K562 (cell line): ENCODE results near the gene LRP6. TPM values are rescaled to one million over a fixed set of nuclear protein-coding genes. Genes with fewer than 3 reads are reported as not detected.

Source experiments
- ATAC-seq: fragments of 200-7000 bp; cut with Tn5 transposase; 3 replicates; pipeline ENCODE4 v1.9.1; 2020; ENCODE audit warnings: moderate library complexity
- BruUV-seq: library from RNA; stranded (reverse); fragments of 400-500 nt; replicated peaks from 2 replicates; lab custom pipeline; 2021; lab: Mats Ljungman, UMichigan
- CTCF ChIA-PET: fragments of 300-600 bp; formaldehyde crosslinking; extraction: SDS; loops from one replicate; lab custom pipeline; 2021; ENCODE audit warnings: low intra/inter-chr PET ratio; lab: Yijun Ruan, JAX
- POLR2A ChIA-PET: fragments of 300-600, 350-650 bp; sonication (Branson Sonifier 250); formaldehyde crosslinking; extraction: SDS; loops from one replicate; lab custom pipeline; 2021; ENCODE audit warnings: antibody characterized with exemption, inconsistent platforms; lab: Yijun Ruan, JAX
- DNase-seq, 4 experiments: peaks; one replicate each; pipeline versions ENCODE4 v3.0.0 to v3.0.0-alpha.2; 2011 to 2018; ENCODE audit warnings: low spot score in 3 of 4, mixed read lengths in 3 of 4; ENCODE audit errors: extremely low read depth in 1 of 4
- FAIRE-seq: peaks from 2 replicates; lab custom pipeline; 2011; peaks lifted over from hg19 to GRCh38; lab: Jason Lieb, UNC
- H2AFZ ChIP-seq: 2 replicates; pipeline ENCODE4 v1.6.0; 2011; ENCODE audit warnings: low read depth, low read length, control low read depth, inconsistent platforms
- H3K27ac ChIP-seq: fragments of 200-600 bp; 3 replicates; pipeline ENCODE4 v1.8.0; 2011; ENCODE audit warnings: low read depth, mild to moderate bottlenecking, control low read depth, inconsistent platforms, low read length, moderate library complexity, mixed read lengths; ENCODE audit errors: extremely low read depth
- H3K27me3 ChIP-seq, 2 experiments: fragments of 300-600 bp in 1 of 2; 2 replicates in 1 of 2; 3 replicates in 1 of 2; pipeline versions ENCODE4 v1.6.0 to v1.8.0; 2011; ENCODE audit warnings: inconsistent platforms in 2 of 2, low read length in 2 of 2, mild to moderate bottlenecking in 1 of 2, mixed read lengths in 1 of 2, moderate library complexity in 1 of 2; ENCODE audit not compliant: control insufficient read depth in 2 of 2, insufficient read depth in 2 of 2
- H3K36me3 ChIP-seq: fragments of 300-600 bp; 3 replicates; pipeline ENCODE4 v1.8.0; 2011; ENCODE audit warnings: mild to moderate bottlenecking, low read length, inconsistent platforms; ENCODE audit not compliant: control insufficient read depth, insufficient read depth
- H3K4me1 ChIP-seq, 2 experiments: fragments of 200-600 bp in 1 of 2; replicated peaks in 1 of 2; 2 replicates in 1 of 2; 3 replicates in 1 of 2; pipeline versions ENCODE4 v1.5.1 to v1.8.0; 2011; ENCODE audit warnings: inconsistent platforms in 2 of 2, low read length in 2 of 2, mild to moderate bottlenecking in 1 of 2, mixed read lengths in 1 of 2, moderate library complexity in 1 of 2; ENCODE audit not compliant: control insufficient read depth in 2 of 2, insufficient read depth in 2 of 2
- H3K4me2 ChIP-seq: 2 replicates; pipeline ENCODE4 v1.6.1; 2011; ENCODE audit warnings: low read length, control low read depth, inconsistent platforms, mixed read lengths; ENCODE audit not compliant: insufficient read depth
- H3K4me3 ChIP-seq: fragments of 200-600 bp; sonication (generic), shearing (Covaris generic); 2 replicates; pipeline ENCODE4 v1.5.1; 2016; ENCODE audit warnings: control low read depth, inconsistent platforms
- H3K79me2 ChIP-seq: fragments of 200-600 bp; 3 replicates; pipeline ENCODE4 v1.8.0; 2011; ENCODE audit warnings: low read length, inconsistent platforms; ENCODE audit not compliant: control insufficient read depth, insufficient read depth
- H3K9ac ChIP-seq, 2 experiments: 2 replicates each; pipeline versions ENCODE4 v1.6.0 to v1.6.1; 2011; ENCODE audit warnings: low read depth in 2 of 2, low read length in 2 of 2, control low read depth in 1 of 2, inconsistent platforms in 1 of 2, mild to moderate bottlenecking in 1 of 2, mixed read lengths in 1 of 2; ENCODE audit not compliant: insufficient read depth in 1 of 2
- H3K9me1 ChIP-seq: one replicate; pipeline ENCODE4 v1.6.0; 2011; ENCODE audit warnings: inconsistent platforms, mild to moderate bottlenecking, low read length, moderate library complexity; ENCODE audit not compliant: control insufficient read depth, insufficient read depth
- H3K9me3 ChIP-seq: replicated peaks from 2 replicates; pipeline ENCODE4 v1.5.1; 2011; ENCODE audit warnings: low read depth, low read length, inconsistent platforms; ENCODE audit not compliant: control insufficient read depth, insufficient read depth
- H4K20me1 ChIP-seq: replicated peaks from 2 replicates; pipeline ENCODE4 v1.6.1; 2011; ENCODE audit warnings: low read length, inconsistent platforms, mixed read lengths; ENCODE audit not compliant: control insufficient read depth, insufficient read depth
- HNRNPLL ChIP-seq: fragments of 200-400 bp; formaldehyde crosslinking; IDR thresholded peaks from 2 replicates; pipeline ENCODE4 v1.6.1; 2017; ENCODE audit warnings: low read length, low read depth, mild to moderate bottlenecking; ENCODE audit not compliant: poor library complexity, severe bottlenecking
- IFI16 ChIP-seq: fragments of 250-450 bp; sonication (Bioruptor Pico); IDR thresholded peaks from 2 replicates; pipeline ENCODE4 v2.1.2; 2022; ENCODE audit warnings: mild to moderate bottlenecking, inconsistent platforms
- KLF16 ChIP-seq: IDR thresholded peaks from 2 replicates; pipeline ENCODE4 v1.6.1; 2016; ENCODE audit warnings: antibody characterized with exemption
- SAFB ChIP-seq: fragments of 200-400 bp; formaldehyde crosslinking; IDR thresholded peaks from 2 replicates; pipeline ENCODE4 v1.6.1; 2017; ENCODE audit warnings: low read depth, low read length, borderline replicate concordance
- SRSF1 ChIP-seq: fragments of 200-400 bp; formaldehyde crosslinking; IDR thresholded peaks from 2 replicates; pipeline ENCODE4 v1.6.1; 2017; ENCODE audit warnings: mild to moderate bottlenecking, low read depth, low read length, moderate library complexity
- SRSF3 ChIP-seq: fragments of 200-400 bp; formaldehyde crosslinking; IDR thresholded peaks from 2 replicates; pipeline ENCODE4 v1.6.1; 2016; ENCODE audit warnings: mild to moderate bottlenecking, low read length, moderate library complexity; ENCODE audit not compliant: insufficient read depth
- TFAP4 ChIP-seq: sonication (generic); formaldehyde crosslinking; IDR thresholded peaks from 2 replicates; pipeline ENCODE4 v1.8.0; 2022; ENCODE audit warnings: missing genetic modification reagents, mild to moderate bottlenecking, moderate library complexity, borderline replicate concordance
- YY1 ChIP-seq, 3 experiments: IDR thresholded peaks; 2 replicates each; pipeline ENCODE4 v1.6.1; 2011; ENCODE audit warnings: low read length in 2 of 3, mild to moderate bottlenecking in 2 of 3, moderate library complexity in 2 of 3, borderline replicate concordance in 1 of 3, control low read depth in 1 of 3, low read depth in 1 of 3; ENCODE audit not compliant: insufficient read depth in 3 of 3, insufficient replicate concordance in 2 of 3, control insufficient read depth in 1 of 3, insufficient read length in 1 of 3; ENCODE audit errors: extremely low read depth in 1 of 3
- ZNF133 ChIP-seq: fragments of 250-450 bp; sonication (Bioruptor Pico); IDR thresholded peaks from 2 replicates; pipeline ENCODE4 v1.4.0; 2020; ENCODE audit warnings: mild to moderate bottlenecking
- ZNF551 ChIP-seq: fragments of 250-450 bp; sonication (Bioruptor Pico); IDR thresholded peaks from 2 replicates; pipeline ENCODE4 v1.5.0; 2021; ENCODE audit warnings: mild to moderate bottlenecking, moderate library complexity
- WGBS: fragments of 100-300 bp; shearing (Covaris generic); methylation state at CpG from one replicate; pipeline ENCODE4 v1.1.6; 2016; ENCODE audit warnings: low coverage, mixed read lengths; ENCODE audit not compliant: insufficient coverage; ENCODE audit errors: missing lambda C conversion rate; 5-methylcytosine and 5-hydroxymethylcytosine counted together
- in situ Hi-C: fragments of 300-500 bp; cut with MboI; formaldehyde crosslinking; loops from 4 replicates; pipeline ENCODE4 v1.15.0; 2018; ENCODE audit warnings: inconsistent platforms, mixed read lengths
- intact Hi-C: fragments of 100-400 bp; cut with micrococcal nuclease; formaldehyde crosslinking; loops from 2 replicates; pipeline ENCODE4 v1.14.2; 2022
- polyA plus RNA-seq, 8 experiments: library from polyadenylated mRNA; depleted of rRNA in 4 of 8; stranded (reverse) in 5 of 8; unstranded in 3 of 8; fragments of >200 nt; fragmentation: Nextera tagmentation in 2 of 8; fragmentation: Illumina TruSeq in 1 of 8; extraction: Ambion mirVana in 2 of 8; extraction: Trizol in 1 of 8; gene quantifications; 2 replicates each; pipeline versions ENCODE4 v1.2.1 to v1.2.3, GENCODE V29; 2011 to 2014; ENCODE audit warnings: inconsistent platforms in 1 of 8, missing spikeins in 1 of 8
- total RNA-seq, 7 experiments: library from RNA; depleted of rRNA in 6 of 7; stranded (reverse); fragments of >200 nt in 6 of 7; fragmentation: Illumina TruSeq in 2 of 7; extraction: Trizol in 2 of 7; gene quantifications; 2 replicates each; pipeline versions ENCODE4 v1.2.1 to v1.2.3, GENCODE V29; 2011 to 2021; ENCODE audit warnings: low replicate concordance in 1 of 7

LRP6 gene
- total and polyA plus RNA-seq, 9 of the 15 experiments (the other 6 are each of a cell fraction or from before 2014, with no cell fraction given), result 3.0 to 17.0 (median 10.8) TPM

GRCh38 chr12:12265035-12265434 lies 1.8 kb downstream of the LRP6 start:
- no peaks in the 10 kb centered on the region for H3K36me3 ChIP-seq
- H3K4me3 ChIP-seq, result peak overlapping the region; percentile 81
- no peaks in the 10 kb centered on the region for H3K27me3 ChIP-seq
- H4K20me1 ChIP-seq, result no peaks in the 10 kb centered on the region; the same call in 1 of the 2 replicates
- TF ChIP-seq SAFB (no peak), YY1 (IDR thresholded peaks at IDR 0.05; ENCODE audit: borderline replicate concordance in 1 of 3, control insufficient read depth in 1 of 3, extremely low read depth in 1 of 3, insufficient read depth in 3 of 3, insufficient read length in 1 of 3, insufficient replicate concordance in 2 of 3, low read depth in 1 of 3, low read length in 2 of 3) (no peak), KLF16 (no peak), ZNF551 (no peak)
- TF ChIP-seq, all 486 proteins: peak for 0
- H3K27ac ChIP-seq, result no peak overlapping the region
- in situ Hi-C loops, result no loop called here
- peaks cover 60% of the 10 kb centered on the region for H3K79me2 ChIP-seq
- no TSS peak for BruUV-seq
- FAIRE-seq (no peak), DNase-seq (no peak), ATAC-seq (no peak)
- WGBS, result 20% methylated on average over 3 of the region's 3 CpGs
- intact Hi-C loops, result loop anchor here (10.0 kb wide), 1 partner anchor 70 kb away; no protein-coding TSS in a partner anchor
- H3K4me1 ChIP-seq, result peaks cover 0 to 5% of the 10 kb centered on the region in 2 experiments; a peak in 3 of 5 replicates
- peak overlapping the region; percentile 90 for H3K4me2 ChIP-seq
- H2AFZ ChIP-seq, result no peak overlapping the region
- POLR2A ChIA-PET, result interaction anchor here (1.5 to 1.6 kb wide), 2 partner anchors 10 to 22 kb away, joined by 4 to 5 read pairs; no protein-coding TSS in a partner anchor
- H3K9me1 ChIP-seq, result no peaks in the 10 kb centered on the region
- peak overlapping the region in 1 of 2 experiments; percentile 91; a peak in 2 of 4 replicates for H3K9ac ChIP-seq
- no peaks in the 10 kb centered on the region; the same call in 1 of the 2 replicates for H3K9me3 ChIP-seq
- CTCF ChIA-PET, result no interaction called here

GRCh38 chr12:12263909-12264308 lies 2.9 kb downstream of the LRP6 start:
- ATAC-seq (no peak), DNase-seq (no peak), FAIRE-seq (no peak)
- TF ChIP-seq SRSF3 (no peak), SRSF1 (no peak), TFAP4 (CRISPR knock-in tag) (no peak), HNRNPLL (no peak), ZNF133 (CRISPR knock-in tag) (no peak), IFI16 (CRISPR knock-in tag) (no peak)
- Histone ChIP-seq H3K4me2 (no peak overlapping the region), H3K36me3 (no peaks in the 10 kb centered on the region), H4K20me1 (no peaks in the 10 kb centered on the region; the same call in 1 of the 2 replicates), H3K4me3 (no peak overlapping the region), H3K9ac (no peak overlapping the region), H3K9me3 (no peaks in the 10 kb centered on the region; the same call in 1 of the 2 replicates), H3K79me2 (peaks cover 71% of the 10 kb centered on the region), H3K27me3 (no peaks in the 10 kb centered on the region), H3K27ac (no peak overlapping the region), H3K4me1 (peaks cover 0 to 5% of the 10 kb centered on the region in 2 experiments; a peak in 3 of 5 replicates), H2AFZ (no peak overlapping the region), H3K9me1 (no peaks in the 10 kb centered on the region)
- POLR2A ChIA-PET, result interaction anchor here (0.8 kb wide), 1 partner anchor 95 kb away, joined by 3 read pairs; no protein-coding TSS in a partner anchor
- intact Hi-C loops, result loop anchor here (10.0 kb wide), 1 partner anchor 69 kb away; no protein-coding TSS in a partner anchor
- no TSS peak for BruUV-seq
- in situ Hi-C loops, result no loop called here
- CTCF ChIA-PET, result no interaction called here
- WGBS, result 10% methylated on average over 1 of the region's 2 CpGs
